GM21576 (cell line): Measurements from ENCODE around the gene HGF.
"Not testable (repeated sequence)": the region's sequence is repeated elsewhere in the genome, so short reads cannot be mapped to it uniquely, and the experiment has no call there.

ENCODE experiments used
- ATAC-seq: cut with Tn5 transposase; IDR thresholded peaks from one replicate; pipeline ENCODE4 v1.9.1; 2021; ENCODE audit warnings: mild to moderate bottlenecking, moderate library complexity; ENCODE audit not compliant: unreplicated experiment

HGF gene

GRCh38 chr7:81769891-81770727 lies at the start of gene HGF:
HGF (minus strand) TSS chr7:81770047; CDS start chr7:81769971, 76 bp downstream.
- ATAC-seq: no peak

- ATAC-seq: no peak
Measured at GRCh38 chr7:81816312-81816711, 46.5 kb upstream of the HGF start.

GRCh38 chr7:81812866-81813476 lies 43.1 kb upstream of the HGF start:
- ATAC-seq: peak; percentile 92

- peak; percentile 37 for ATAC-seq
Measured at GRCh38 chr7:81811956-81812865, 42.4 kb upstream of the HGF start.

- ATAC-seq: no peak
Measured at GRCh38 chr7:81810476-81811155, 40.8 kb upstream of the HGF start.

GRCh38 chr7:81808310-81808709 lies 38.5 kb upstream of the HGF start:
- ATAC-seq: not testable (repeated sequence)

GRCh38 chr7:81803267-81803666 lies 33.4 kb upstream of the HGF start:
- ATAC-seq: no peak

GRCh38 chr7:81802251-81802650 lies 32.4 kb upstream of the HGF start:
- no peak for ATAC-seq

GRCh38 chr7:81801532-81801931 lies 31.7 kb upstream of the HGF start:
- no peak for ATAC-seq

- ATAC-seq: no peak
Measured at GRCh38 chr7:81791568-81792518, 22.0 kb upstream of the HGF start.

- ATAC-seq: no peak
Measured at GRCh38 chr7:81790686-81791085, 20.8 kb upstream of the HGF start.

GRCh38 chr7:81790120-81790500 lies 20.3 kb upstream of the HGF start:
- no peak for ATAC-seq

GRCh38 chr7:81789406-81790119 lies 19.7 kb upstream of the HGF start:
- no peak for ATAC-seq

- ATAC-seq: no peak
Measured at GRCh38 chr7:81788246-81788645, 18.4 kb upstream of the HGF start.

- ATAC-seq: no peak
Measured at GRCh38 chr7:81783818-81784217, 14.0 kb upstream of the HGF start.

GRCh38 chr7:81780914-81781693 lies 11.3 kb upstream of the HGF start:
- no peak for ATAC-seq

- no peak for ATAC-seq
Measured at GRCh38 chr7:81779706-81780105, 9.9 kb upstream of the HGF start.

GRCh38 chr7:81777697-81778096 lies 7.8 kb upstream of the HGF start:
- ATAC-seq: no peak
